Subcutaneous abdominal adipose tissue (tissue), 5 donors: Measurements from ENCODE around the gene LARGE1.

Experiments used
- H3K27ac ChIP-seq: one replicate; pipeline ENCODE4 v1.7.0; 2013; ENCODE audit warnings: low read depth, mild to moderate bottlenecking, inconsistent platforms, low read length, moderate library complexity
- H3K27me3 ChIP-seq, 5 donors: one replicate each; pipeline ENCODE4 v1.7.0; 2013; ENCODE audit warnings: low read length in 5 of 5, inconsistent platforms in 1 of 5; ENCODE audit not compliant: control insufficient read depth in 5 of 5, insufficient read depth in 4 of 5
- H3K36me3 ChIP-seq, 5 donors: one replicate each; pipeline ENCODE4 v1.7.0; 2013; ENCODE audit warnings: low read length in 5 of 5; ENCODE audit not compliant: control insufficient read depth in 5 of 5, insufficient read depth in 5 of 5
- H3K4me1 ChIP-seq, 5 donors: one replicate each; pipeline ENCODE4 v1.7.0; 2013; ENCODE audit warnings: low read length in 5 of 5, mild to moderate bottlenecking in 3 of 5, moderate library complexity in 1 of 5; ENCODE audit not compliant: control insufficient read depth in 5 of 5, insufficient read depth in 5 of 5
- H3K4me3 ChIP-seq, 5 donors: one replicate each; pipeline ENCODE4 v1.7.0; 2013; ENCODE audit warnings: low read length in 5 of 5, low read depth in 1 of 5
- H3K9ac ChIP-seq, 5 donors: one replicate each; pipeline ENCODE4 v1.7.0; 2013; ENCODE audit warnings: low read length in 5 of 5, mild to moderate bottlenecking in 4 of 5, moderate library complexity in 3 of 5
- H3K9me3 ChIP-seq, 5 donors: one replicate each; pipeline ENCODE4 v1.7.0; 2013; ENCODE audit warnings: low read length in 5 of 5; ENCODE audit not compliant: control insufficient read depth in 5 of 5
- donor health status: healthy.
- donor health status: healthy.
- donor health status: healthy.
- donor health status: healthy.
- donor health status: healthy.

LARGE1 gene

GRCh38 chr22:33902073-33902472, 18.2 kb downstream of the LARGE1 start:
- no peaks in the 10 kb centered on the region for H3K9me3 ChIP-seq
- peaks cover 0 to 19% (median 0%) of the 10 kb centered on the region in 5 donors for H3K4me1 ChIP-seq
- no peak overlapping the region for H3K27ac ChIP-seq
- no peak overlapping the region for H3K9ac ChIP-seq
- H3K27me3 ChIP-seq = no peaks in the 10 kb centered on the region
- H3K4me3 ChIP-seq = no peak overlapping the region
- H3K36me3 ChIP-seq = no peaks in the 10 kb centered on the region

- no peak overlapping the region for H3K4me3 ChIP-seq
- no peak overlapping the region for H3K9ac ChIP-seq
- H3K9me3 ChIP-seq = peaks cover 0 to 5% (median 0%) of the 10 kb centered on the region in 5 donors
- no peak overlapping the region for H3K27ac ChIP-seq
- no peaks in the 10 kb centered on the region for H3K36me3 ChIP-seq
- no peaks in the 10 kb centered on the region for H3K27me3 ChIP-seq
- H3K4me1 ChIP-seq = peaks cover 0 to 23% (median 4%) of the 10 kb centered on the region in 5 donors
Observed at GRCh38 chr22:33898121-33898520, 22.2 kb downstream of the LARGE1 start.

- no peak overlapping the region for H3K27ac ChIP-seq
- H3K36me3 ChIP-seq = no peaks in the 10 kb centered on the region
- no peak overlapping the region for H3K9ac ChIP-seq
- no peak overlapping the region for H3K4me3 ChIP-seq
- H3K4me1 ChIP-seq = peaks cover 0 to 21% (median 4%) of the 10 kb centered on the region in 5 donors
- no peaks in the 10 kb centered on the region for H3K27me3 ChIP-seq
- peaks cover 0 to 5% (median 0%) of the 10 kb centered on the region in 5 donors for H3K9me3 ChIP-seq
Observed at GRCh38 chr22:33897448-33897835, 22.8 kb downstream of the LARGE1 start.

GRCh38 chr22:33896575-33897447, 23.5 kb downstream of the LARGE1 start:
- Histone ChIP-seq H3K4me1 (peaks cover 0 to 18% (median 4%) of the 10 kb centered on the region in 5 donors), H3K4me3 (no peak overlapping the region), H3K27ac (no peak overlapping the region), H3K36me3 (no peaks in the 10 kb centered on the region), H3K9ac (no peak overlapping the region), H3K27me3 (no peaks in the 10 kb centered on the region), H3K9me3 (peaks cover 0 to 5% (median 0%) of the 10 kb centered on the region in 5 donors)

GRCh38 chr22:33896154-33896553, 24.1 kb downstream of the LARGE1 start:
- H3K27me3 ChIP-seq = no peaks in the 10 kb centered on the region
- peaks cover 0 to 12% (median 4%) of the 10 kb centered on the region in 5 donors for H3K4me1 ChIP-seq
- no peaks in the 10 kb centered on the region for H3K36me3 ChIP-seq
- H3K9ac ChIP-seq = no peak overlapping the region
- H3K9me3 ChIP-seq = peaks cover 0 to 5% (median 0%) of the 10 kb centered on the region in 5 donors
- no peak overlapping the region for H3K27ac ChIP-seq
- no peak overlapping the region for H3K4me3 ChIP-seq

GRCh38 chr22:33895444-33895843, 24.8 kb downstream of the LARGE1 start:
- Histone ChIP-seq H3K4me1 (peaks cover 0 to 8% (median 0%) of the 10 kb centered on the region in 5 donors), H3K27ac (no peak overlapping the region), H3K4me3 (no peak overlapping the region), H3K36me3 (no peaks in the 10 kb centered on the region), H3K9ac (no peak overlapping the region), H3K9me3 (peaks cover 0 to 5% (median 0%) of the 10 kb centered on the region in 5 donors), H3K27me3 (no peaks in the 10 kb centered on the region)

- Histone ChIP-seq H3K27ac (no peak overlapping the region), H3K9ac (no peak overlapping the region), H3K9me3 (peaks cover 0 to 5% (median 0%) of the 10 kb centered on the region in 5 donors), H3K36me3 (no peaks in the 10 kb centered on the region), H3K4me1 (peaks cover 0 to 12% (median 6%) of the 10 kb centered on the region in 5 donors), H3K27me3 (no peaks in the 10 kb centered on the region), H3K4me3 (no peak overlapping the region)
Observed at GRCh38 chr22:33894515-33894914, 25.8 kb downstream of the LARGE1 start.

GRCh38 chr22:33894036-33894435, 26.2 kb downstream of the LARGE1 start:
- Histone ChIP-seq H3K36me3 (no peaks in the 10 kb centered on the region), H3K27me3 (no peaks in the 10 kb centered on the region), H3K9ac (no peak overlapping the region), H3K9me3 (peaks cover 0 to 5% (median 0%) of the 10 kb centered on the region in 5 donors), H3K4me3 (no peak overlapping the region), H3K4me1 (peaks cover 0 to 17% (median 8%) of the 10 kb centered on the region in 5 donors), H3K27ac (no peak overlapping the region)

GRCh38 chr22:33893512-33893911, 26.8 kb downstream of the LARGE1 start:
- no peaks in the 10 kb centered on the region for H3K36me3 ChIP-seq
- no peak overlapping the region for H3K9ac ChIP-seq
- H3K27ac ChIP-seq = no peak overlapping the region
- peaks cover 0 to 21% (median 8%) of the 10 kb centered on the region in 5 donors for H3K4me1 ChIP-seq
- H3K9me3 ChIP-seq = peaks cover 0 to 5% (median 0%) of the 10 kb centered on the region in 5 donors
- H3K27me3 ChIP-seq = no peaks in the 10 kb centered on the region
- H3K4me3 ChIP-seq = no peak overlapping the region

GRCh38 chr22:33891992-33892391, 28.3 kb downstream of the LARGE1 start:
- H3K9me3 ChIP-seq = peaks cover 0 to 5% (median 0%) of the 10 kb centered on the region in 5 donors
- H3K9ac ChIP-seq = no peak overlapping the region
- no peaks in the 10 kb centered on the region for H3K27me3 ChIP-seq
- no peak overlapping the region for H3K27ac ChIP-seq
- peaks cover 0 to 20% (median 8%) of the 10 kb centered on the region in 5 donors for H3K4me1 ChIP-seq
- no peaks in the 10 kb centered on the region for H3K36me3 ChIP-seq
- H3K4me3 ChIP-seq = no peak overlapping the region
